GM19328 (cell line): Measurements from ENCODE around the gene FBXW12.

Experiments used
- ATAC-seq: cut with Tn5 transposase; IDR thresholded peaks from one replicate; pipeline ENCODE4 v1.9.1; 2021; ENCODE audit warnings: mild to moderate bottlenecking, moderate library complexity; ENCODE audit not compliant: unreplicated experiment

Gene FBXW12

DNA sequence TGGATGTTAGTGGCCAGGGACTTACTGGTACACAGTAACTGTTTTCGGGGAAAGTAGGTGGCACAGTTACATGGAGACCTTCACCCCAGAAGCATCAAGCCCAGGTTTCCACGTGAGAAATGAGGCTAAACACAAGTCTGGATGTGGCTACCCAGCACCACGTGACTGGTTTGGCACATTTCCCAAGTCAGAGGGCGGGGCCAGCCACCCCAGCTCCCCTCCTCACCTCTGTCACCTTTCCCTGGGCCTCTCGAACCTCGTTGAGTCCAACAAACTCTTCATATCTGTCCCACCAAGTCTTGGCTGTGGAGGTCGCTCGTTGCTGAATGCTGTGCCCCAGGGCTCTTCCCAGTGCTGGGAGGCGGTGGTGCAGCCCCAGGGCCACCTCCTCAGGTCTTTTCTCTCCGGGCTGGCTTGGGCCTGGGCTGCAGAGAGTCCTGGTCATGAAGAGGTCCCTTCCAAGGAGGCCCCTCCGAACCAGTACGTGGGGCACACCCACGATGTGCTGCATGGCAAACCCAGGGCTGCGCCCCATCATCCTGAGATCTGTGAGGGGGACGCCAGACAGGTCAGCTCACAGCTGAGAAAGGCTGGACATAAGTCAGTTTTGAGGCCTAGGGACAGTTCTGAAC lies 62.7 kb downstream of the FBXW12 start:
- no peak for ATAC-seq

DNA sequence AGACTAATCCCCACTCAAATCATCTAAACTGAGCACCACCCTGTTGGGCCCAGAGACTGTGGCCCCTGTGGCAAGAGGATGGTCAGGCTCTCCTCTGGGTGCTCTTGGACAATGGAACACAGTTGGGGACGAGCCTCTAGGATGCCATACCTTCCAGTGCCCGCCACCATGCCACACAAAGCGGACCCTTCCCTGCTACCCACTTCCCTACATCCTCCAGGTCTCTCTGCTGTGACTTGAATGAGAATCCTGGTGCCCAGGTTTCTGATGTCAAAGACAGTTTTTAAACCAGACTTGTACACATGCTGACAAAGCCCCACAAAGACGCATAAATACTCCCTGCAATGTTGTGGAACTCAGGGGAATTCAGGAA lies 63.2 kb downstream of the FBXW12 start:
- ATAC-seq = no peak

DNA sequence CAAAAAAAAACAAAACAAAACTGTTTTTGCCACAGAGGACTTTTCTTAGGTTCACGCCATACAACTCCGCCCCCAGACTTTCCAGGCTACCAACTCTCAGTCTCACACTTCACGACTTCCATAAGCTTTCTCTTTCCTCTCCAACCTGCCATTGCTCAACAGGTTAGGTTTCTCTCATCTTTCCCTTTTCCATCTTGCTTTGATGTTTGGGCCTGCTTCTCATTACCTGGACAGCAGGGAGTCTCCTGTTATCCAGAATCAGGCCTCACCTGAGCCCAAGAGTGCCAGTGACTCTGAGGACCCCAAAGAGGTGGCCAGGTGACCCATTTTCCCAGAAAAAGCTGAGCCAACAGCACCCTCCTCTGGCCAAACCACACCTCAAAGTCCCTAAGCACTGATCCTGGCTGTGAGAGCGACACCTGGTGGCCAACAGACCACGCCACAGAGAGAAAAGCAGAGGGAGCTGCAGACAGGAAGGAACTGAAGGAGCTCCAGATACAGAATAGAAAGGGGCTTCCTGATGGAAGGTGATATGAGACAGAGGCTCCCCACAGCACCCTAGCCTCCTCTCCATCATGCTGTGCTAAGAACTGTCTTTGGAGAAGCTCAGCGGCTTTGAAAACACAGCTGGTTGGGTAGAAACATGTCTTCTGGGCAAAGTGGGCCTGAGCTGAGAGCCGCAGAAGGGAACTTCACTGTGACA lies 63.9 kb downstream of the FBXW12 start:
- ATAC-seq = no peak

DNA sequence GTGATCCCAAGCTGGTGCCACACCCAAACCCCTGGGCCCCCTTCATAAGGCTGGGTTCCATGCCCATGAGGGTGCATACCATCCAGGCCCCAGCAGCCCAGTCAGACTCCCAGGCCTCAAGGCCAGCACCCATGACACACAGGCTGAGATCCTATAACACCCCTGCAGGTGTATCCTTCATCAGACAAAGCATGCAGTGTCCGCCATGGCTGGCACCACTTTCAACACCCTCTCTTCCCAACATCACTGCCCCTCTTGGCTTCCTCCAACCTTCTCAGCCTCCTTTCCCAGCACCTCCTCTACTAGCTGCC lies 64.4 kb downstream of the FBXW12 start:
- no peak for ATAC-seq

DNA sequence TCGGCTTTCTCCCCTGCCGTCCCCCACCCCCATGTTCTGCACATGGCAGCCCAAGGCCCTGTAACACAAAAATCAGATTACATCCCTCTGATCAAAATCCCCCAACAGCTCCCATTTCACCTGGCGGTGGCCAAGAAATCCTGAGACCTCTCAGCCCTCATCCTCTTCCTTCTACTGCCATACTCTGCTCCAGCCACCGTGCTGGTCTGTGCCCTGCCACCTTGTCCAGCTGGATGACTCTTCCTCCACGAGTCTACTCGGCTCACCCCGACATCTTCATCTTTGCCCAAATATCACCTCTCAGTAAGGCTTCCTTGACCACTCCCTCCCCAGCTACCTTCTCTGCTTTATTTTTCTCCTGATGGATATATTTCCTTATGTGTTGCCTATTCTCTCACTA lies 64.8 kb downstream of the FBXW12 start:
- ATAC-seq = no peak

DNA sequence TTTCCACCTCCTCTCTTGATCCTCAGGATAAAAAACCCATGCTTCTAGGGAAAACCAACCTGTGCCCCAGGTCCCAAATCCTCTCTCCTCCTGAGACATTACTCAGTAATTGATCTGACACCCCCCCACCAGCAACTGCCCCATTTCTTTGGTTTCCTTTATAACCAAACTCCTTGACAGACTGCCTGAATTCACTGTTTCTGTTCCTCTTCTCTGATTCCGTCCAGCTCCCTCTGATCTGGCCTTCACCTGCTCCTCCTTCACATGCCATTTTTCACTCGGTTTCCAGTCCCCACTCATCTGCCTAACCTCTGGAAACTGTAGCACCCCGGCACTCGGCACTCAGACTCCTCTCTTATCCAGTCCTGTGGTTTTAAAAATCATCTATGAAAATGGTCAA lies 65.8 kb downstream of the FBXW12 start:
- no peak for ATAC-seq

DNA sequence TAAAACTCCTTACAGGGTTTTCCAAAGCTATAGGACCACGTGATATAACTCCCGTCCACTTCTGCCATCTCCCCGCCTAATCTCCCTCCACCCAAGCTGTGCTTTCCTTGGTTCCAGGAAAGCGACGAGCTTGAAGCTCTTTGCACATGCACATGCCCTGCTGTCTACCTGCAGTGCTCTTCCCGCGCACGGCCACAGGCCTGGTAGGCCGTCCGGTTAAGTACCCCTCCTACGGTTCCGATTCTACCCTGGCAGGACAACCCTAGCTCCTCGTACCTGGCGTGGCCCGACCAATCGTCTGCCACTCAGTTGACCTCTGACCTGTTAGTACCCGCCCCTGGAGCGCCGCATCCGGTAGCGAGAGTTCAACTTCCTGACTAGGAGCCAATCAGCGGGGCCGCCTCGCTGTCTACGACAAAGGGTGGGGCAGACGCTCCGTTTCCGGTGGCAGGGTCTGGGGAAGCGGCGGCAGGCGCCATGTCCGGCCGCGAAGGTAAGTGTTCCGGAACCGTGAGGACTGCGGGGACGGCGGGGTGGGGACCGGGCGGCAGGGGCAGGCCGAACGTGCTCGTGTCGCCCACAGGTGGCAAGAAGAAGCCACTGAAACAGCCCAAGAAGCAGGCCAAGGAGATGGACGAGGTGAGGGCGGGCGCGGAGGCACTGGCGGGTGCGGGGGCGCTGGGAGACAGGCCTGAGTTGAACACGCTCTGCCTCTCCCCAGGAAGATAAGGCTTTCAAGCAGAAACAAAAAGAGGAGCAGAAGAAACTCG lies 68.0 kb downstream of the FBXW12 start, which contains the start of the genes CCDC51 and TMA7:
CCDC51 (minus strand) TSS at position 300 of the 770 bp plus-strand sequence. CDS start 4,991 bp downstream, outside the sequence.
TMA7 (plus strand) TSS at position 438 of the 770 bp plus-strand sequence; CDS start at position 478, 40 bp downstream.
- ATAC-seq = peak; percentile 90

DNA sequence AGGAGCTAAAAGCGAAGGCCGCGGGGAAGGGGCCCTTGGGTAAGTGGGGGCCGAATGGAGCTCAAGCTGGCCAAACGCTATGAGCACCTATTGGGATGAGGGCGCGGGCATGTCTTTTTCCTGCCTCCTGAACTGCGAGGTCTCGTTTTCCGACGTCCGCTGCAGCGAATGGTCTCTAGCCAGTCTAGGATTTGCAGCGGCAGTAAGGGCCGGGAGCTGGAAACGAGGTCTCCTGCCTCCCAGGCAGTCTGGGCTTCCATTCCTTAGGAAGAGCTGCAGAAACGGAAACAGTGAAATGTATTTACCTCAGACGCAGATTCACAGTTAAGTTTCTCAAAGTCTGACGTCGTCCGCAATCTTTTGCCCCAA lies 68.6 kb downstream of the FBXW12 start:
- no peak for ATAC-seq

DNA sequence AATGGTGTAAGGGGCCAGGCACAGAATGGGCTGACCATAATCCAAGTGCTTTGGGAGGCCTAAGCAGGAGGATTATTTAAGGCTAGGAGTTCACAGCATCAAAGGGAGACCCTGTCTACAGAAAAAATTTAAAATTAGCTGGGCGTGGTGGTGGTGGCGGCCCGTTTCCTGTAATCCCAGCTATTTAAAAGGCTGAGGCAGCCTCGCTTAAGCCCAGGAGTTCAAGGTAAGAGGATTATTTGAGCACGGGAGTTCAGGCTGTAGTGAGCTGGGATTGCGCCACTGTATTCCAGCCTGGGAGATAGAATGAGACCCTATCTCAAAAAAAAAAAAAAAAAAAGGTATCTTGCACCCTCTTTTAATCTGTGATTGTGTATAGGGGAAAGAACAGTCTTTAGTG lies 69.9 kb downstream of the FBXW12 start:
- no peak for ATAC-seq
